Esophagus squamous epithelium (tissue), 4 donors: ENCODE measurements around the gene TAGLN3.

Experiments used
- CTCF ChIP-seq, 6 experiments: fragments of 450-650 bp in 4 of 6; fragments of 200-600 bp in 2 of 6; sonication (generic) in 2 of 6; IDR thresholded peaks; one replicate each; pipeline ENCODE4 v1.5.1; 2016 to 2019; ENCODE audit warnings: antibody characterized with exemption in 6 of 6, mild to moderate bottlenecking in 4 of 6, moderate library complexity in 4 of 6
- POLR2A ChIP-seq, 4 donors: fragments of 450-650 bp; IDR thresholded peaks; one replicate each; pipeline ENCODE4 v1.6.1; 2017; ENCODE audit warnings: antibody characterized with exemption in 4 of 4, mild to moderate bottlenecking in 4 of 4, moderate library complexity in 3 of 4

GRCh38 chr3:111967651-111968274 lies 31.0 kb upstream of the TAGLN3 start:
- TF ChIP-seq POLR2A (IDR thresholded peaks at IDR 0.05) (no peak), CTCF (IDR thresholded peaks at IDR 0.05) (peak; percentile 83 to 90 (median 88))
